Chondrocyte (in vitro differentiated cells): Measurements from ENCODE around the gene TMEM253. TPM values are rescaled to one million over a fixed set of nuclear protein-coding genes. Genes with fewer than 3 reads are reported as not detected.

Experiments used
- DNase-seq: peaks from one replicate; pipeline ENCODE4 v3.0.0; 2021; ENCODE audit warnings: mixed read lengths, low spot score
- H3K27ac Mint-ChIP-seq: one replicate; pipeline ENCODE4 v1.8.0; 2021; ENCODE audit warnings: mild to moderate bottlenecking, moderate library complexity, mixed read lengths; ENCODE audit not compliant: unreplicated experiment
- H3K27me3 Mint-ChIP-seq: 2 replicates; pipeline ENCODE4 v1.8.0; 2021; ENCODE audit warnings: low read depth, mixed read lengths
- H3K36me3 Mint-ChIP-seq: 2 replicates; pipeline ENCODE4 v1.8.0; 2021; ENCODE audit warnings: low read depth, mixed read lengths
- H3K4me1 Mint-ChIP-seq: 2 replicates; pipeline ENCODE4 v1.8.0; 2021; ENCODE audit warnings: low read depth, mild to moderate bottlenecking, mixed read lengths
- H3K4me3 Mint-ChIP-seq: one replicate; pipeline ENCODE4 v1.8.0; 2021; ENCODE audit warnings: mild to moderate bottlenecking, moderate library complexity, mixed read lengths; ENCODE audit not compliant: unreplicated experiment
- H3K9me3 Mint-ChIP-seq: 2 replicates; pipeline ENCODE4 v1.8.0; 2021; ENCODE audit warnings: low read depth, mixed read lengths
- CTCF ChIP-seq: fragments of 200-600 bp; sonication (generic); IDR thresholded peaks from 2 replicates; pipeline ENCODE4 v1.5.0; 2021; ENCODE audit warnings: antibody characterized with exemption, mild to moderate bottlenecking, moderate library complexity
- total RNA-seq: library from RNA; stranded (reverse); gene quantifications from 3 replicates; pipeline ENCODE4 v1.2.1, GENCODE V29; 2021

The TMEM253 gene
- total RNA-seq, 1 donor from 2014 or later: 1.1 TPM

- TF ChIP-seq CTCF: no peak
These were observed 22.6 kb upstream of the TMEM253 start for GRCh38 chr14:21078287-21078686.

GRCh38 chr14:21078726-21079125 is 22.1 kb upstream of the TMEM253 start:
- Mint-ChIP-seq H3K4me1 (peaks cover 5% of the 10 kb centered on the region), H3K9me3 (no peaks in the 10 kb centered on the region), H3K36me3 (peaks cover 45% of the 10 kb centered on the region), H3K27me3 (no peaks in the 10 kb centered on the region), H3K4me3 (no peak overlapping the region), H3K27ac (no peak overlapping the region)
- TF ChIP-seq CTCF: no peak
- DNase-seq: no peak

More at GRCh38 chr14:21078287-21078686, 22.6 kb upstream of the TMEM253 start:
- Mint-ChIP-seq H3K27ac (no peak overlapping the region), H3K36me3 (peaks cover 50% of the 10 kb centered on the region), H3K27me3 (no peaks in the 10 kb centered on the region), H3K4me1 (peaks cover 9% of the 10 kb centered on the region), H3K4me3 (no peak overlapping the region), H3K9me3 (no peaks in the 10 kb centered on the region)
- DNase-seq: no peak

- TF ChIP-seq CTCF: no peak
- DNase-seq: no peak
- no peak overlapping the region for H3K27ac Mint-ChIP-seq
- no peaks in the 10 kb centered on the region for H3K27me3 Mint-ChIP-seq
- peaks cover 52% of the 10 kb centered on the region for H3K36me3 Mint-ChIP-seq
- no peak overlapping the region for H3K4me3 Mint-ChIP-seq
- no peaks in the 10 kb centered on the region for H3K9me3 Mint-ChIP-seq
- H3K4me1 Mint-ChIP-seq: peaks cover 12% of the 10 kb centered on the region
These were observed 19.2 kb upstream of the TMEM253 start for GRCh38 chr14:21081521-21082142.

GRCh38 chr14:21083565-21084325 is 17.1 kb upstream of the TMEM253 start:
- H3K36me3 Mint-ChIP-seq: peaks cover 45% of the 10 kb centered on the region
- no peak for TF ChIP-seq CTCF
- DNase-seq: no peak
- H3K4me3 Mint-ChIP-seq: no peak overlapping the region
- H3K27me3 Mint-ChIP-seq: no peaks in the 10 kb centered on the region
- H3K9me3 Mint-ChIP-seq: no peaks in the 10 kb centered on the region
- peak overlapping the region; percentile 77 for H3K27ac Mint-ChIP-seq
- peaks cover 24% of the 10 kb centered on the region for H3K4me1 Mint-ChIP-seq

- H3K4me1 Mint-ChIP-seq: peaks cover 24% of the 10 kb centered on the region
- H3K27ac Mint-ChIP-seq: peak overlapping the region; percentile 77
- H3K4me3 Mint-ChIP-seq: no peak overlapping the region
- DNase-seq: no peak
- H3K9me3 Mint-ChIP-seq: no peaks in the 10 kb centered on the region
- no peaks in the 10 kb centered on the region for H3K27me3 Mint-ChIP-seq
- peaks cover 46% of the 10 kb centered on the region for H3K36me3 Mint-ChIP-seq
- no peak for TF ChIP-seq CTCF
These were observed 16.5 kb upstream of the TMEM253 start for GRCh38 chr14:21084396-21084795.
